Motor neuron (in vitro differentiated cells): ENCODE results near the gene CEPT1. TPM values are rescaled to one million over a fixed set of nuclear protein-coding genes. Genes with fewer than 3 reads are reported as not detected.

Experiments used
- ATAC-seq, 8 experiments: fragments of 200-7000 bp; cut with Tn5 transposase; replicated peaks in 6 of 8; 2 replicates each; pipeline ENCODE4 v1.8.0; 2021; ENCODE audit warnings: mild to moderate bottlenecking in 8 of 8, moderate library complexity in 8 of 8
- H3K27ac ChIP-seq, 2 donors: fragments of 250-450 bp; sonication (Bioruptor Pico); 2 replicates each; pipeline ENCODE4 v1.9.0; 2021; ENCODE audit warnings: antibody characterized with exemption in 2 of 2, mild to moderate bottlenecking in 2 of 2, moderate library complexity in 1 of 2
- H3K4me1 ChIP-seq, 2 donors: fragments of 250-450 bp; sonication (Bioruptor Pico); replicated peaks in 1 of 2; 2 replicates each; pipeline ENCODE4 v1.6.1; 2021; ENCODE audit warnings: antibody characterized with exemption in 2 of 2, mild to moderate bottlenecking in 2 of 2, moderate library complexity in 1 of 2
- H3K4me3 ChIP-seq, 5 donors: fragments of 250-450 bp; sonication (Bioruptor Pico); 2 replicates each; pipeline ENCODE4 v1.9.0; 2021; ENCODE audit warnings: antibody characterized with exemption in 5 of 5, mild to moderate bottlenecking in 5 of 5, moderate library complexity in 4 of 5
- WGBS, 10 experiments: fragments of 450-650 bp; shearing (Covaris generic); methylation state at CpG; one replicate each; pipeline ENCODE4 v1.0.0; 2022; 5-methylcytosine and 5-hydroxymethylcytosine counted together
- in situ Hi-C, 9 experiments: fragments of 400-800 bp; cut with MboI; loops; one replicate each; pipeline ENCODE4 v1.15.0; 2021; ENCODE audit warnings: low sequenced_read_pairs in 9 of 9, low pct_unique_long_range_greater_than_20kb in 2 of 9; ENCODE audit not compliant: unreplicated experiment in 9 of 9
- total RNA-seq, 8 experiments: library from RNA; unstranded; fragments of 300-600 nt; gene quantifications; 2 replicates each; pipeline versions ENCODE4 v1.2.3 to v1.2.4, GENCODE V29; 2022

CEPT1 gene
- total RNA-seq, 8 experiments from 2014 or later: 18.7 to 48.5 (median 28.6) TPM

DNA sequence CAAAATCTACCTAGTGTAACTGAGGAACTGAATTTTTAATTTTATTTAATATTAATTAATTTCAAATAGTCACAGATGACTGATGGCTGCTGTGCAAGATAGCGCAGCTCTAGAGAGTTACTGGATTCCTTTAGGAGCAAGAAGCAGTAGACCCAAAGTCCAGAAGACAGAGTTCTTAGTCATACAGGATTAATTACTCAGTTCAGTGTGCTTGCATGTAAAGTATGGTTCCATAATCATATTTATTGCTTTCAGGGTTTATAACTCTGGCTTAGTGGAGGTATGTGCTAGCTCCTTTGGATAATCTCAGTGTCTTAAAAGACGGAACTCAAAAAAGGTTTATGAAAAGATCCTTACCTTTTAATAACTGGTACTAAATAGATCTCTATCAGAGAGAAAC is 17.4 kb downstream of the CEPT1 start:
- peaks cover 2 to 7% of the 10 kb centered on the region in 2 donors for H3K4me1 ChIP-seq
- ATAC-seq: no peak
- no peak overlapping the region for H3K27ac ChIP-seq
- in situ Hi-C loops: no loop called here
- H3K4me3 ChIP-seq: no peak overlapping the region
- 90 to 100% (median 100%) methylated on average over 1 to 2 of the region's 2 CpGs; no CpG with 5 or more reads in 1 of the 10 experiments for WGBS, 10 experiments

DNA sequence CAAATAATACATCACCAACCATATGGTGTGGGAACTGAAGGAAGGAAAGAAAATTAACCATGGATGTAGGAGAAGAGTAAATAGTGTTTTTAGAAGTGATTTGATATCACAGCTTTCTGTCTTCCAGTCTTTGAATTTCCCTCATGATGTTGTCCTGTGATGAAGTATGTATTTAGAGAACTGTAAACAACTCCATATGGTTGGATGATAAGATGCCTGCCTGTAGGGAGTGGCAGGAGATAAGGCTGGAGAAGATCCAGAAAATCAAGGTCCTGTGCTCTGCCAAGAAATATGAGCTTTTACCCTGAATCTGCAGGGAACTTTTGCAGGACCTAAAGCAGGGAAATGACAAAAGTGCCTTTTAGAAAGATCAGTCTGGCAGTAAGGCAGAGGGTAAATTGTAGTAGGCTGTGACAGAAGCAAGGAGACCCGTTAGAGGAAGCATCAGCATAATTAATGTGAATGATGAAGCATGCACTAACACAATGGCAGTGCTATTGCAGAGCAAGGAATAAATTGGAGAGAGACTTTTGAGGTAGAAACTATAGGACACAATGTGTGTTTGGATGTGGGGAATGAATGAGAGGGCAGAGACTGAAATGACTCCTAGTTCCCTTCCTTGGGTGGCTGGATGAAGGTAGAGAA is 21.9 kb downstream of the CEPT1 start:
- WGBS, 10 experiments: 0 to 60% (median 13%) methylated on average over 1 of the region's 1 CpG; no CpG with 5 or more reads in 2 of the 10 experiments
- ATAC-seq: peak in 4 of 8 experiments; percentile 56 to 61 (median 60)
- no peak overlapping the region for H3K27ac ChIP-seq
- in situ Hi-C loops: no loop called here
- H3K4me3 ChIP-seq: no peak overlapping the region
- H3K4me1 ChIP-seq: peaks cover 2 to 18% of the 10 kb centered on the region in 2 donors

DNA sequence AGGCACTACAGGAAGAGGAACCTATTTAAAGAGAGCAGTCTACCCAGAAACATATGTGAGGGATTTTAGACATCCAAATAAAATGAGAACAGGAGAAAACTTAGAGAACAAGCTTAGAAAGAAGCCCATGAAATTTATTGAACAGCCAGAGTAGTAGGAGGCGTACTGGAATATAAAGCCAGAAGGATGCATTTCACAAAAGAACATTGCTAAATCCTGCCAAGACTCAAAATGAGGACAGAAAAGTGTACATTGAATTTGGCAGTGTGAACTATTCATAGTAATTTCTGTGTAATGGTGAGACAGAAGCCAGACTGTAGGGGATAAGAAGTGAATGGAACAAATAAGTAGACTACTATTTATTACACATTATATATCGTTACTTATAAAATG is 22.5 kb downstream of the CEPT1 start:
- in situ Hi-C loops: no loop called here
- H3K4me1 ChIP-seq: peaks cover 2 to 18% of the 10 kb centered on the region in 2 donors
- ATAC-seq: no peak
- 86 to 100% (median 100%) methylated on average over 1 to 2 of the region's 2 CpGs; no CpG with 5 or more reads in 1 of the 10 experiments for WGBS, 10 experiments
- no peak overlapping the region for H3K4me3 ChIP-seq
- no peak overlapping the region for H3K27ac ChIP-seq

DNA sequence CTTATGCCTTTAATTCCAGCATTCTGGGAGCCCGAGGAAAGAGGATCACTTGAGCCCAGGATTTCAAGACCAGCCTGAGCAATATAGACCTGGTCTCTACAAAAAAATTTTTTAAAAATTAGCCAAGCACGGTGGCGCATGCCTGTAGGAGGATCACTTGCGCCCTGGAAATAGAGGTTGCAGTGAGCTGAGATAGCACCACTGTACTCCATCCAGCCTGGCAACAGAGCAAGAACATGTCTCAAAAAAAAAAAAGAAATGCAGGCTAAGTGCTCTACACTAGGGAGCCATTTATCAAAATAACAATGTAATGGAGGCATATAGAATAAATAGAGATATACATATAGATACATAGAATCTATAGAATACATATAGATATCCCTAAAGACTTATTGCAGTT is 23.3 kb downstream of the CEPT1 start:
- no peak overlapping the region for H3K27ac ChIP-seq
- peak in 1 of 8 experiments; percentile 8 for ATAC-seq
- H3K4me1 ChIP-seq: peaks cover 2 to 18% of the 10 kb centered on the region in 2 donors
- in situ Hi-C loops: no loop called here
- no peak overlapping the region for H3K4me3 ChIP-seq
- WGBS, 10 experiments: 85 to 100% (median 95%) methylated on average over 1 to 4 of the region's 4 CpGs

DNA sequence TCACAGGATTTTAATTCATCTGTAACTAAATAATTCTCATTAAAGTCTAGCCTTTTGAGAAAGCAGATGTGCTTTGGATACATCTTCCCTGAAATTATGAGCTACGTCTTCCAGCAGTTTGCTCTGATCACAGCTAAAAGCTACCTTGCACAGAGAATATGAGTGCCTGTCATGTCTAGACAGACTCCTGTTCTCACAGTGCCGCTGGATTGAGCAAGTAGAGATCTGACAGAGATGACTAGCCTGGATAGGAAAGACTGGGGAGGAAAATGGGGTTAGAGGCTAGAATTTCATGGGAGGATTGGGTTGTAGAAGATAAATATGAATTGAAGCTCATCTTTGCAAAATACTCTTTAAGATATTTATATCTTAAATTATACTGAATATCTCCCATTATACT is 24.1 kb downstream of the CEPT1 start:
- Histone ChIP-seq H3K27ac (no peak overlapping the region), H3K4me3 (no peak overlapping the region), H3K4me1 (peaks cover 2 to 18% of the 10 kb centered on the region in 2 donors)
- WGBS, 10 experiments: 83 to 100% (median 97%) methylated on average over 1 to 2 of the region's 2 CpGs; no CpG with 5 or more reads in 2 of the 10 experiments
- in situ Hi-C loops: no loop called here
- no peak for ATAC-seq

- H3K4me3 ChIP-seq: no peak overlapping the region
- no peak overlapping the region for H3K27ac ChIP-seq
- in situ Hi-C loops: no loop called here
- no peak for ATAC-seq
- no peaks in the 10 kb centered on the region for H3K4me1 ChIP-seq
Measured at GRCh38 chr1:111172463-111172862, 32.4 kb downstream of the CEPT1 start.

DNA sequence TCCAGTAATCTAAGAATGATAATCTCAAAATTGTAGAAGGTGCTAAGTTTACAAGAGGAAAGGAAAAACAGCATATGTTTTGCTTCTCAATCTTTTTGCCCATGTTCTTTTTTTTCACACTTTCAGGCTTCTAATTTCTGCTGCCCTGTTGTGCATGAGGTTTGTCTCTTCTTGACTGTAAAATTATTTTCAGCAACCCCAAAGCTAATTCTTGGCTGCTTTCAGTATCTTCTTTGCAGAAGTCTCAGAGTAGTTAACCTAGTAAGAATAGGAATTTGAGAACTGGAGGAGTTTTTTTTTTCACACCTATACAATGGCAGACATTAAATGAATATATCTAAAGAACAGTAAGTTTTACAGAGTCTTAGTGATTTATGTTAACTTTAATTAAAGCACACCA is 34.0 kb downstream of the CEPT1 start:
- Histone ChIP-seq H3K27ac (no peak overlapping the region), H3K4me1 (no peaks in the 10 kb centered on the region), H3K4me3 (no peak overlapping the region)
- in situ Hi-C loops: no loop called here
- no peak for ATAC-seq

GRCh38 chr1:111175349-111175748 is 35.3 kb downstream of the CEPT1 start:
- ATAC-seq: no peak
- Histone ChIP-seq H3K4me3 (no peak overlapping the region), H3K4me1 (no peaks in the 10 kb centered on the region), H3K27ac (no peak overlapping the region)
- 60 to 100% (median 91%) methylated on average over 1 to 3 of the region's 3 CpGs for WGBS, 10 experiments
- in situ Hi-C loops: no loop called here

GRCh38 chr1:111176678-111177077 is 36.7 kb downstream of the CEPT1 start:
- no peaks in the 10 kb centered on the region for H3K4me1 ChIP-seq
- in situ Hi-C loops: no loop called here
- H3K4me3 ChIP-seq: no peak overlapping the region
- peak in 2 of 8 experiments; percentile 38 to 39 for ATAC-seq
- WGBS, 10 experiments: 30 to 100% (median 88%) methylated on average over 1 of the region's 1 CpG; no CpG with 5 or more reads in 1 of the 10 experiments
- H3K27ac ChIP-seq: no peak overlapping the region

DNA sequence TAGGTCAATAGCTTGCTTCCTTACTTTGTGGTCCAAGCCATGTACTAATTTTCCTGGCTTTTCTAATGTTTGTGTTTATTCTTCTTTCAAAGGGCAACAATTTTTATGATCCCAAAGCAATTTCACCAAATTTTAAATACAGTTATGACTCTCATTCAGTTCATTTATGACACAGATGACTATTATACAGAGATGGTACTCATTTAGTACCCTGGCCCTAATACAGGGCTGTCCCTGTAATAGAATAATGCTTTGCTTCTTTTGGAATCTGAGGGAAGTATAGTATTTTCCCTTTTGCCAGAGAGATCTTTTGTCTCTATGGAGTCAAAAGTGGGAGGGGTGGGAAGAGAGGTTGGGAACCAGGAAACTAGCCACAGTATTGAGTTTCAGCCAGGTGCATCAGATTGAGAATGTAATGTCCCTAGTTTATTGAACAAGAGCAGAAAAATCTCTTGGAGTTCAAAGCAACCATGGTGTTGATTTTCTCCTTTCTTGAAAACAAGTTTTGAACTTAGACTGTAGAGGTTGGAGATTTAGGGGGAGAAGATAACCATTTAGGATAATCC is 40.0 kb downstream of the CEPT1 start:
- ATAC-seq: no peak
- in situ Hi-C loops: no loop called here
- no peaks in the 10 kb centered on the region for H3K4me1 ChIP-seq

GRCh38 chr1:111182052-111182451 is 42.0 kb downstream of the CEPT1 start:
- H3K4me1 ChIP-seq: no peaks in the 10 kb centered on the region
- H3K27ac ChIP-seq: no peak overlapping the region
- 83 to 100% (median 97%) methylated on average over 1 to 2 of the region's 2 CpGs for WGBS, 10 experiments
- no peak for ATAC-seq
- in situ Hi-C loops: no loop called here
- H3K4me3 ChIP-seq: no peak overlapping the region

More for the DNA sequence above, 40.0 kb downstream of the CEPT1 start:
- H3K4me3 ChIP-seq: no peak overlapping the region
- H3K27ac ChIP-seq: no peak overlapping the region

GRCh38 chr1:111183308-111184069 is 43.5 kb downstream of the CEPT1 start:
- H3K4me3 ChIP-seq: no peak overlapping the region
- no peak overlapping the region for H3K27ac ChIP-seq
- H3K4me1 ChIP-seq: no peaks in the 10 kb centered on the region
- peak in 3 of 8 experiments; percentile 96 to 99 (median 97) for ATAC-seq
- in situ Hi-C loops: no loop called here
- WGBS, 10 experiments: 0 to 100% (median 91%) methylated on average over 2 to 6 of the region's 6 CpGs

DNA sequence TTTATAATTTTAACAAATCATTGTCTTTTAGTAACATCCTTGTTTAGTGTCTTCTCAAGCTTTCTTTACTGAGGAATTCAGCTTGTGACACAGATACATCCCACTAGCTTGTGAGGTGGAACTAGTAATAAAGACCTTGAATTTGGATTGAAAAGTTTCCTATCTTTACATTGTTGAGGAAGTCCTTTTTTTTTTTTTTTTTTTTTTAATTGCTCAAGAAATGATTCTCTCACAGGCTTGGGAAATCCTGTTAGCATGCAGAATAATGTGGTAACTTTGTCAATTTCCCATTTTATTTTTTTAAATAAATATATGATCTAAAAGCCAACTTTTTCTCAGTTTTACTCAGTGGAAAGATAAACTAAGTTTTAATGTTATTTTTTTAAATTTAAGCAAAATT is 44.6 kb downstream of the CEPT1 start:
- in situ Hi-C loops: no loop called here
- H3K4me1 ChIP-seq: no peaks in the 10 kb centered on the region
- no peak overlapping the region for H3K27ac ChIP-seq
- no peak overlapping the region for H3K4me3 ChIP-seq
- no peak for ATAC-seq
